HG03175 (cell line): ENCODE results near the gene SCGN.
"Not testable (repeated sequence)": the region's sequence is repeated elsewhere in the genome, so short reads cannot be mapped to it uniquely, and the experiment has no call there.

Source experiments
- ATAC-seq: cut with Tn5 transposase; IDR thresholded peaks from one replicate; pipeline ENCODE4 v1.9.1; 2021; ENCODE audit warnings: mild to moderate bottlenecking, moderate library complexity; ENCODE audit not compliant: unreplicated experiment

SCGN gene

DNA sequence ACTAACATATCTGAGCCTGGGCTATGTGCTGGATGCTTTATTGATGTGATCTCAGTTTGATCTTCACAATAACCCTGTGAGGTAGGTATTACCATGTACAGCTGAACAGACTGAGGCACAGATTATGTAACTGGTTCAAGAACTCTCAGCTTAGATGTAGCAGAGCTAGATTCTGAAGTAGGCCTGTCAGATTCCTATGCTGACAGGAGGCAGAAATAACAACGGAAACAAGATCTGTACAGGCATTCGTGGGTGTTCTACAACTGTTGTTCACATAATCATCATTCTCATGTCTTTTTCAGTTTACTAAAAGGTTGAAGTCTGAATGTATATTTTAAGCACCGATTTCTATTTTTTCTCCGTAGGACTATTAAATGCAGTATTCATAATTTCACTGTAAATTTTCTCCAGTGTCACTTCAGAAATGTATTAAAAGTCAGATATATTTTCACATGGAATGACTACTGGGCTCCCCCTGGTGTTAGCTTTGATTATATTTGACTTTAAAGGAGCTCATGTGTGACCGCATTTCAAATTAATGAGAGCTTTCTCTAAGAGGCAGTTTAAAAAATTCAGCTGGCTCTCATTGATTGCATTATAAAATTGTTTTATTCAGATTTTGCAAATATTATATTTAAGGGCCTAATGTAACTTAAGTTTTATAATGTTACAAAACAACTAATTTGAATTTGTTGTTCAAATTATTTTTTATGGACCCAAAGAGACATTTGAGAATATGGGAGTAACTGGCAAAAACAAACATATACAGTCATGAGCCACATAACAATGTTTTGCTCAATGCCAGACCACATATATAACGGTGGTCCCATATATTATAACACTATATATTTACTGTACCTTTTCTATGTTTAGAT lies 66.1 kb downstream of the SCGN start:
- ATAC-seq: no peak

DNA sequence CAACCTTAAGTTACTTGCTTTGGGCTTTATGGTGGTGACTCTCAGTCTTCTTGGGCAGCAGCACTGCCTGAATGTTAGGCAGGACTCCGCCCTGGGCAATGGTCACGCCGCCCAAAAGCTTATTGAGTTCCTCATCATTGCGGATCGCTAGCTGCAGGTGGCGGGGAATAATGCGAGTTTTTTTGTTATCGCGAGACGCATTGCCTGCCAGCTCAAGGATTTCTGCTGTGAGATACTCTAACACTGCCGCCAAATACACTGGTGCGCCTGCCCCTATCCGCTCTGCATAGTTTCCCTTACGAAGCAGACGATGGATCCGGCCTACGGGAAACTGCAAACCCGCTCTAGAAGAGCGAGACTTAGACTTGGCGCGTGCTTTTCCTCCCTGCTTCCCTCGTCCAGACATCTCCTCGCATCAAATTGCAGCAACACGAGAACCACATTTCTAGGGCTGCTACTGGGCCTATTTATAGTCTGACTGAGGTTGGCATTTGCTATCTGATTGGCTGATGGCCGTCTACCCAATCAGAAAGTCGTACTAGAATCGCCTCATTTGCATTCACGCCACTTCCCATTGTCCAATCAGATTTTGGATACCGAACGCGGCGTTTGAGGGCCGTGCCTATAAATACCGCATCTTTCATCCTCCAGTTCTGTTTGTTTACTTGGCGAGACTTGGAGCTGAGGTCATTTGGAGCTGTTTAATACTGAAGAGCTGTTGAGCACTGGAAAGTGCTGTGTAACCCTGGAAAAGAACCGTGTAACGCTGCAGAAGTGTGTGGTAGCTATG lies 74.3 kb downstream of the SCGN start:
- no peak for ATAC-seq

- ATAC-seq: no peak
These were observed 75.0 kb downstream of the SCGN start for GRCh38 chr6:25727028-25727427.

- no peak for ATAC-seq
These were observed 78.9 kb downstream of the SCGN start for GRCh38 chr6:25730907-25731306.

- ATAC-seq: no peak
These were observed 79.7 kb downstream of the SCGN start for GRCh38 chr6:25731721-25732120.

GRCh38 chr6:25732468-25733198 lies 80.6 kb downstream of the SCGN start:
- ATAC-seq: no peak

DNA sequence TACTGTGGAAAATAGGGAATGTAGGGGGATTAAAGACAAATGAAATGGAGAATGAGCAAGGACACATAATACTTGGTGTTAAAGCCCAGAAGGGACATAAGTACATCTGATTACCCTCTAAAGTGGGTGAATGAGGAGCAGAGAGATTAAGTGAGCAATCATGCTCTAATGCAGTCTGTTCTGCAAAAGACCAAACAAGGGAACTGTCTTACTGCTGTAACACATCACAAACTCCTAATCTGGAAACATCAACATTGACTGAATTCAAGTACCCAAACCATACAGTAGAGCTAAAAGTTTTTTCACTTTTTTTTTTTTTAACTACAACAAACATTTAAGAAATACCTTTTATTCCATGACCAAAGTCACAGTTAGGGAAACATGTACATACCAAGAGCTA lies 83.2 kb downstream of the SCGN start:
- ATAC-seq: no peak

- ATAC-seq: peak; percentile 52
These were observed 91.9 kb downstream of the SCGN start for GRCh38 chr6:25743868-25744267.

DNA sequence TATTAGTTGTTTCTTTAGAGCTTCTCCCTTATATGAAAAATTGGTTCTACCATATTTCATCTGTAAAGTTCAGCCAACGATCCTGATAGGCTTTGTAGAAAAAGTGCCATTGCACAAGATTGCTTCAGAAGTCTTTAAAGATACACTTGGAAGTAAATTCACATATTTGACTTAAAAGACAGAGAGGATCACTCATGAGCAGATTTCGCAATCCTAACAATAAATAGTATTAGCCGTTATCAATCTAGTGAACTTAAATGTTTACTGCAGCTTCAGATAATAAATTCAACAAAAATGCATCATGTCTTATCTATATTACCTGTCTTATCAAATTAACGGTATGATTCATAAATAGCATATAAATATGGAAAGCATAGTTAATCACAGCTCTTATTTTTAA lies 93.8 kb downstream of the SCGN start:
- ATAC-seq: no peak

- ATAC-seq: no peak
These were observed 95.0 kb downstream of the SCGN start for GRCh38 chr6:25746968-25747367.

DNA sequence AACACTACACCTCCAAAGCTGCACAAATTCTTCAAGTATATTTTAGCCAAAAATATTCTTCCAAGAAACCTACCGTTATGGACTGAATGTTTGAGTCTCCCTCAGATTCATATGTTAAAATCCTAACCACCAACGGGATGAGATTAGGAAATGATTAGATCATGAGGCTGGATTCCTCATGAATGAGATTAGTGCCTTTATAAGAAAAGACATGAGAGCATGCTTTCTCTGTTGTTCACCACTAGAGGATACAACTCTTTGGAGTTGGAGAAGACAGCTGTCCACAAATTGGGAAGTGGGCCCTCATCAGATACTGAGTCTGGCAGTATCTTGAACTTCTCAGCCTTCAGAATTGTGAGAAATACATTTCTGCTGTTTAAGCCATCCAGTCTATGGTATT lies 95.5 kb downstream of the SCGN start:
- no peak for ATAC-seq

GRCh38 chr6:25748049-25748448 lies 96.0 kb downstream of the SCGN start:
- ATAC-seq: no peak

DNA sequence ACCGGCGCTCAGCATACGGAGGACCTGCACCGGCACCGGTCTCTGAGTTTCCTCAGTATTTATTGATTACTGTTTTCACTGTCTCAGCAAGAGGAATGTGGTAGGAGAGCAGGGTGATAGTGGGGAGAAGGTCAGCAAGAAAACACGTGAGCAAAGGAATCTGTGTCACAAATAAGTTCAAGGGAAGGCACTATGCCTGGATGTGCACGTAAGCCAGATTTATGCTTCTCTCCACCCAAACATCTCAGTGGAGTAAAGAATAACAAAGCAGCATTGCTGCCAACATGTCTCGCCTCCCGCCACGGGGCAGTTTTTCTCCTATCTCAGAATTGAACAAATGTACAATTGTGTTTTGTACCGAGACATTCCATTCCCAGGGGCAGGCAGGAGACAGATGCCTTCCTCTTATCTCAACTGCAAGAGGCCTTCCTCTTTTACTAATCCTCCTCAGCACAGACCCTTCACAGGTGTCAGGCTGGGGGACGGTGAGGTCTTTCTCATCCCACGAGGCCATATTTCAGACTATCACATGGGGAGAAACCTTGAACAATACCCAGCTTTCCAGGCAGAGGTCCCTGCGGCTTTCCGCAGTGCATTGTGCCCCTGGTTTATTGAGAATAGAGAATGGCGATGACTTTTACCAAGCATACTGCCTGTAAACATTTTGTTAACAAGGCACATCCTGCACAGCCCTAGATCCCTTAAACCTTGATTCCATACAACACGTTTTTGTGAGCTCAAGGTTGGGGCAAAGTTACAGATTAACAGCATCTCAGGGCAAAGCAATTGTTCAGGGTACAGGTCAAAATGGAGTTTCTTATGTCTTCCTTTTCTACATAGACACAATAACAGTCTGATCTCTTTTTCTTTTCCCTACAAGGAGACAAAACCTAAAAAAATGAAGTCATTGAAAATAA lies 96.8 kb downstream of the SCGN start:
- ATAC-seq: not testable (repeated sequence)

- no peak for ATAC-seq
These were observed 97.8 kb downstream of the SCGN start for GRCh38 chr6:25749837-25750236.

GRCh38 chr6:25750906-25751305 lies 98.9 kb downstream of the SCGN start:
- ATAC-seq: no peak
